Measurements from ENCODE around the gene NBPF3.
"Not testable (repeated sequence)": the region's sequence is repeated elsewhere in the genome, so short reads cannot be mapped to it uniquely, and the experiment has no call there.

DNA sequence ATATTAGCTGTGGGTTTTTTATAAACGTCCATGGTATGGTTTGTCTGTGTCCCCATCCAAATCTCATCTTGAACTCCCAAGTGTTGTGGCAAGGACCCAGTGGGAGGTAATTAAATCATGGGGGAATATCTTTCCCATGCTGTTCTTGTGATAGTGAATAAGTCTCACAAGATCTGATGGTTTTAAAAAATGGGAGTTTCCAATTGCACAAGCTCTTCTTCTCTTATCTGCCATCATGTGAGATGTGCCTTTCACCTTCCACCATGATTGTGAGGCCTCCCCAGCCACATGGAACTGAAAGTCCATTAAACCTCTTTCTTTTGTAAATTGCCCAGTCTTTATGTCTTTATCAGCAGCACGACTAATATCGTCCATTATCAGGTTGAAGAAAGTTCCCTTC lies 30.0 kb upstream of the NBPF3 start:
- not testable (repeated sequence) for TF ChIP-seq POLR2A (IDR thresholded peaks at IDR 0.05)
- TF ChIP-seq, protein P1, sequence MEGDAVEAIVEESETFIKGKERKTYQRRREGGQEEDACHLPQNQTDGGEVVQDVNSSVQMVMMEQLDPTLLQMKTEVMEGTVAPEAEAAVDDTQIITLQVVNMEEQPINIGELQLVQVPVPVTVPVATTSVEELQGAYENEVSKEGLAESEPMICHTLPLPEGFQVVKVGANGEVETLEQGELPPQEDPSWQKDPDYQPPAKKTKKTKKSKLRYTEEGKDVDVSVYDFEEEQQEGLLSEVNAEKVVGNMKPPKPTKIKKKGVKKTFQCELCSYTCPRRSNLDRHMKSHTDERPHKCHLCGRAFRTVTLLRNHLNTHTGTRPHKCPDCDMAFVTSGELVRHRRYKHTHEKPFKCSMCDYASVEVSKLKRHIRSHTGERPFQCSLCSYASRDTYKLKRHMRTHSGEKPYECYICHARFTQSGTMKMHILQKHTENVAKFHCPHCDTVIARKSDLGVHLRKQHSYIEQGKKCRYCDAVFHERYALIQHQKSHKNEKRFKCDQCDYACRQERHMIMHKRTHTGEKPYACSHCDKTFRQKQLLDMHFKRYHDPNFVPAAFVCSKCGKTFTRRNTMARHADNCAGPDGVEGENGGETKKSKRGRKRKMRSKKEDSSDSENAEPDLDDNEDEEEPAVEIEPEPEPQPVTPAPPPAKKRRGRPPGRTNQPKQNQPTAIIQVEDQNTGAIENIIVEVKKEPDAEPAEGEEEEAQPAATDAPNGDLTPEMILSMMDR (IDR thresholded peaks at IDR 0.05): not testable (repeated sequence)
